Activated naive CD8-positive, alpha-beta T cell treated with anti-CD3 and anti-CD28 coated beads, Interleukin-2, amount 10 ng/mL, durations not matched to agents 7 days and 5 days (primary cell): Measurements from ENCODE around the gene SWT1. TPM values are rescaled to one million over a fixed set of nuclear protein-coding genes. Genes with fewer than 3 reads are reported as not detected.
A peak's percentile ranks its signal among the peaks of the same experiment; 100 is the strongest.
"Not testable (repeated sequence)": the region's sequence is repeated elsewhere in the genome, so short reads cannot be mapped to it uniquely, and the experiment has no call there.

ENCODE experiments used
- ATAC-seq: fragments of 150-1000 bp; cut with Tn5 transposase; one replicate; pipeline ENCODE4 v1.10.0; 2021; ENCODE audit warnings: low read depth, moderate library complexity
- POLR2A ChIA-PET: fragments of 350-600 bp; sonication (Branson Sonifier 250); formaldehyde crosslinking; loops from one replicate; lab custom pipeline; 2021; ENCODE audit warnings: antibody characterized with exemption; lab: Charles Lee
- DNase-seq: peaks from one replicate; pipeline ENCODE4 v3.0.0; 2021
- H3K27ac Mint-ChIP-seq: one replicate; pipeline ENCODE4 v1.8.0; 2022; ENCODE audit warnings: mild to moderate bottlenecking, mixed read lengths
- H3K27me3 Mint-ChIP-seq: one replicate; pipeline ENCODE4 v1.8.0; 2022; ENCODE audit warnings: mild to moderate bottlenecking, moderate library complexity, mixed read lengths
- H3K36me3 Mint-ChIP-seq: one replicate; pipeline ENCODE4 v1.8.0; 2021; ENCODE audit warnings: mild to moderate bottlenecking, mixed read lengths
- H3K4me1 Mint-ChIP-seq: one replicate; pipeline ENCODE4 v1.8.0; 2021; ENCODE audit warnings: mixed read lengths
- H3K4me3 Mint-ChIP-seq: one replicate; pipeline ENCODE4 v1.8.0; 2022; ENCODE audit warnings: mild to moderate bottlenecking, moderate library complexity, mixed read lengths
- H3K9me3 Mint-ChIP-seq: one replicate; pipeline ENCODE4 v1.8.0; 2021; ENCODE audit warnings: mixed read lengths
- total RNA-seq, 2 experiments: library from RNA; stranded (reverse); gene quantifications; one replicate each; pipeline ENCODE4 v1.2.3, GENCODE V29; 2021

Gene SWT1
- total RNA-seq, 2 experiments from 2014 or later, result 3.9 to 5.6 TPM

- H3K4me1 Mint-ChIP-seq, result peaks cover 33% of the 10 kb centered on the region
These were observed 2.0 kb upstream of the SWT1 start for GRCh38 chr1:185154912-185155513.

GRCh38 chr1:185155600-185156287, 1.2 kb upstream of the SWT1 start:
- no peak for DNase-seq
- peak overlapping the region; percentile 100 for H3K27ac Mint-ChIP-seq
- peaks cover 13% of the 10 kb centered on the region for H3K36me3 Mint-ChIP-seq
- H3K4me1 Mint-ChIP-seq, result peaks cover 35% of the 10 kb centered on the region
- H3K27me3 Mint-ChIP-seq, result no peaks in the 10 kb centered on the region
- POLR2A ChIA-PET, result interaction anchor here (0.6 to 3.8 kb wide), 4 partner anchors 14 to 183 kb away, joined by 3 to 22 read pairs (median 18); partner anchors contain the start of genes IVNS1ABP and RNF2
- peak overlapping the region; percentile 99 for H3K4me3 Mint-ChIP-seq
- H3K9me3 Mint-ChIP-seq, result no peaks in the 10 kb centered on the region
- ATAC-seq, result no peak

More at GRCh38 chr1:185154912-185155513, 2.0 kb upstream of the SWT1 start:
- DNase-seq (no peak), ATAC-seq (no peak)
- POLR2A ChIA-PET, result interaction anchor here (1.2 to 3.8 kb wide), 2 partner anchors 15 to 162 kb away, joined by 3 to 19 read pairs; partner anchors contain the start of gene IVNS1ABP
- Mint-ChIP-seq H3K9me3 (no peaks in the 10 kb centered on the region), H3K27ac (no peak overlapping the region), H3K27me3 (no peaks in the 10 kb centered on the region), H3K36me3 (peaks cover 12% of the 10 kb centered on the region), H3K4me3 (peak overlapping the region; percentile 99)

- ATAC-seq (peak; percentile 36), DNase-seq (no peak)
- Mint-ChIP-seq H3K4me1 (peaks cover 40% of the 10 kb centered on the region), H3K27me3 (no peaks in the 10 kb centered on the region), H3K36me3 (peaks cover 11% of the 10 kb centered on the region), H3K27ac (peak overlapping the region; percentile 100), H3K4me3 (peak overlapping the region; percentile 99), H3K9me3 (no peaks in the 10 kb centered on the region)
- POLR2A ChIA-PET, result interaction anchor here (0.6 to 3.8 kb wide), 5 partner anchors 14 to 401 kb away, joined by 3 to 22 read pairs (median 16); partner anchors contain the start of genes EDEM3, IVNS1ABP and RNF2
These were observed 596 bp upstream of the SWT1 start for GRCh38 chr1:185156288-185156853.

GRCh38 chr1:185157599-185158412, 839 bp downstream of the SWT1 start:
- Mint-ChIP-seq H3K4me1 (peaks cover 41% of the 10 kb centered on the region), H3K9me3 (no peaks in the 10 kb centered on the region), H3K27me3 (no peaks in the 10 kb centered on the region), H3K4me3 (peak overlapping the region; percentile 99), H3K36me3 (peaks cover 7% of the 10 kb centered on the region), H3K27ac (peak overlapping the region; percentile 100)
- POLR2A ChIA-PET, result interaction anchor here (0.9 to 3.8 kb wide), 6 partner anchors 12 to 523 kb away, joined by 3 to 22 read pairs (median 11); partner anchors contain the start of genes EDEM3, IVNS1ABP and RNF2
- no peak for ATAC-seq
- DNase-seq, result no peak

- H3K4me3 Mint-ChIP-seq, result no peak overlapping the region
- no peak for ATAC-seq
- peaks cover 34% of the 10 kb centered on the region for H3K4me1 Mint-ChIP-seq
These were observed 1.8 kb downstream of the SWT1 start for GRCh38 chr1:185158800-185159199.

GRCh38 chr1:185159966-185160365, 3.0 kb downstream of the SWT1 start:
- Mint-ChIP-seq H3K36me3 (peaks cover 5% of the 10 kb centered on the region), H3K4me3 (peak overlapping the region; percentile 15), H3K27me3 (no peaks in the 10 kb centered on the region), H3K4me1 (peaks cover 33% of the 10 kb centered on the region), H3K9me3 (no peaks in the 10 kb centered on the region), H3K27ac (no peak overlapping the region)
- DNase-seq (no peak), ATAC-seq (no peak)
- POLR2A ChIA-PET, result no interaction called here

More at GRCh38 chr1:185158800-185159199, 1.8 kb downstream of the SWT1 start:
- H3K27ac Mint-ChIP-seq, result no peak overlapping the region
- no peaks in the 10 kb centered on the region for H3K9me3 Mint-ChIP-seq
- H3K27me3 Mint-ChIP-seq, result no peaks in the 10 kb centered on the region
- peaks cover 2% of the 10 kb centered on the region for H3K36me3 Mint-ChIP-seq
- POLR2A ChIA-PET, result interaction anchor here (2.9 to 3.8 kb wide), 2 partner anchors 11 to 158 kb away, joined by 16 to 19 read pairs; partner anchors contain the start of gene IVNS1ABP
- DNase-seq, result no peak

GRCh38 chr1:185162491-185162890, 5.5 kb downstream of the SWT1 start:
- POLR2A ChIA-PET, result no interaction called here
- ATAC-seq (no peak), DNase-seq (no peak)
- Mint-ChIP-seq H3K27me3 (no peaks in the 10 kb centered on the region), H3K4me3 (no peak overlapping the region), H3K4me1 (peaks cover 32% of the 10 kb centered on the region), H3K36me3 (peaks cover 5% of the 10 kb centered on the region), H3K9me3 (no peaks in the 10 kb centered on the region), H3K27ac (no peak overlapping the region)

- Mint-ChIP-seq H3K27me3 (no peaks in the 10 kb centered on the region), H3K27ac (no peak overlapping the region), H3K36me3 (peaks cover 6% of the 10 kb centered on the region), H3K4me3 (no peak overlapping the region), H3K9me3 (no peaks in the 10 kb centered on the region), H3K4me1 (peaks cover 20% of the 10 kb centered on the region)
- POLR2A ChIA-PET, result no interaction called here
- DNase-seq (no peak), ATAC-seq (no peak)
These were observed 9.1 kb downstream of the SWT1 start for GRCh38 chr1:185166106-185166505.

- DNase-seq, result peak; percentile 58
- POLR2A ChIA-PET, result interaction anchor here (1.3 to 1.5 kb wide), 2 partner anchors 9 to 13 kb away, joined by 4 to 19 read pairs; partner anchors contain the start of genes SWT1 and TRMT1L
- Mint-ChIP-seq H3K36me3 (peaks cover 3% of the 10 kb centered on the region), H3K27me3 (no peaks in the 10 kb centered on the region), H3K27ac (no peak overlapping the region), H3K4me3 (peak overlapping the region; percentile 20), H3K9me3 (no peaks in the 10 kb centered on the region), H3K4me1 (peaks cover 16% of the 10 kb centered on the region)
- ATAC-seq, result peak; percentile 96
These were observed 13.4 kb downstream of the SWT1 start for GRCh38 chr1:185170291-185170848.

- no peaks in the 10 kb centered on the region for H3K4me1 Mint-ChIP-seq
- peaks cover 13% of the 10 kb centered on the region for H3K9me3 Mint-ChIP-seq
- H3K36me3 Mint-ChIP-seq, result peaks cover 19% of the 10 kb centered on the region
- no peaks in the 10 kb centered on the region for H3K27me3 Mint-ChIP-seq
- H3K4me3 Mint-ChIP-seq, result no peak overlapping the region
- ATAC-seq, result no peak
- POLR2A ChIA-PET, result no interaction called here
- DNase-seq, result no peak
- no peak overlapping the region for H3K27ac Mint-ChIP-seq
These were observed 36.8 kb downstream of the SWT1 start for GRCh38 chr1:185193756-185194155.

- H3K27me3 Mint-ChIP-seq, H3K4me1 Mint-ChIP-seq, H3K27ac Mint-ChIP-seq, H3K4me3 Mint-ChIP-seq, ATAC-seq, POLR2A ChIA-PET, DNase-seq: not testable (repeated sequence)
- peaks cover 18% of the 10 kb centered on the region for H3K36me3 Mint-ChIP-seq
- H3K9me3 Mint-ChIP-seq, result peaks cover 13% of the 10 kb centered on the region
These were observed 41.7 kb downstream of the SWT1 start for GRCh38 chr1:185198712-185199111.

GRCh38 chr1:185200889-185201288, 43.9 kb downstream of the SWT1 start:
- Mint-ChIP-seq H3K9me3 (peaks cover 11% of the 10 kb centered on the region), H3K4me1 (no peaks in the 10 kb centered on the region), H3K27ac (no peak overlapping the region), H3K4me3 (no peak overlapping the region), H3K36me3 (peaks cover 17% of the 10 kb centered on the region), H3K27me3 (no peaks in the 10 kb centered on the region)
- ATAC-seq (no peak), DNase-seq (no peak)
- POLR2A ChIA-PET, result interaction anchor here (1.1 kb wide), 1 partner anchor 157 kb away, joined by 3 read pairs; no protein-coding TSS in a partner anchor
